DND-41 (cell line): ENCODE measurements around the gene SPSB1.
A peak's percentile ranks its signal among the peaks of the same experiment; 100 is the strongest.

Experiments used
- ATAC-seq: fragments of 200-7000 bp; cut with Tn5 transposase; 3 replicates; pipeline ENCODE4 v1.9.1; 2021; ENCODE audit warnings: low read depth; ENCODE audit not compliant: insufficient read depth
- DNase-seq: peaks from one replicate; pipeline ENCODE4 v3.0.0-alpha.2; 2020
- H2AFZ ChIP-seq: 2 replicates; pipeline ENCODE4 v1.6.0; 2012; ENCODE audit warnings: low read depth, low read length
- H3K27ac ChIP-seq: 2 replicates; pipeline ENCODE4 v1.5.1; 2012; ENCODE audit warnings: low read length, inconsistent platforms
- H3K27me3 ChIP-seq: fragments of 200-600 bp; sonication (generic); 2 replicates; pipeline ENCODE4 v1.6.0; 2012; ENCODE audit warnings: low read length, mild to moderate bottlenecking, inconsistent platforms; ENCODE audit not compliant: insufficient read depth, poor library complexity
- H3K36me3 ChIP-seq: 2 replicates; pipeline ENCODE4 v1.5.1; 2012; ENCODE audit warnings: low read length, inconsistent platforms; ENCODE audit not compliant: insufficient read depth
- H3K4me1 ChIP-seq: 2 replicates; pipeline ENCODE4 v1.5.1; 2012; ENCODE audit warnings: mild to moderate bottlenecking, low read length; ENCODE audit not compliant: insufficient read depth
- H3K4me2 ChIP-seq: 2 replicates; pipeline ENCODE4 v1.6.0; 2012; ENCODE audit warnings: mild to moderate bottlenecking, moderate library complexity, low read length, inconsistent platforms; ENCODE audit not compliant: insufficient read depth
- H3K4me3 ChIP-seq, 2 experiments: fragments of 200-600 bp in 1 of 2; shearing (Covaris generic) in 1 of 2; 2 replicates each; pipeline ENCODE4 v1.5.1; 2012 to 2016; ENCODE audit warnings: inconsistent platforms in 2 of 2, low read length in 2 of 2, mild to moderate bottlenecking in 2 of 2, low read depth in 1 of 2, moderate library complexity in 1 of 2
- H3K79me2 ChIP-seq: 2 replicates; pipeline ENCODE4 v1.6.0; 2012; ENCODE audit warnings: low read length, inconsistent platforms; ENCODE audit not compliant: insufficient read depth
- H3K9ac ChIP-seq: 2 replicates; pipeline ENCODE4 v1.6.0; 2012; ENCODE audit warnings: low read depth, mild to moderate bottlenecking, inconsistent platforms, low read length, moderate library complexity
- H3K9me3 ChIP-seq: 2 replicates; pipeline ENCODE4 v1.5.1; 2012; ENCODE audit warnings: low read length, moderate library complexity, mild to moderate bottlenecking, inconsistent platforms; ENCODE audit not compliant: insufficient read depth, severe bottlenecking
- H4K20me1 ChIP-seq: 2 replicates; pipeline ENCODE4 v1.6.0; 2012; ENCODE audit warnings: low read length; ENCODE audit not compliant: insufficient read depth
- CTCF ChIP-seq: IDR thresholded peaks from 2 replicates; pipeline ENCODE4 v1.5.1; 2012; ENCODE audit warnings: borderline replicate concordance, low read length, moderate library complexity, mild to moderate bottlenecking; ENCODE audit not compliant: poor library complexity, severe bottlenecking; ENCODE audit errors: extremely low read depth
- EZH2 ChIP-seq: IDR thresholded peaks from 3 replicates; pipeline ENCODE4 v1.6.1; 2012; ENCODE audit warnings: borderline replicate concordance, low read depth, mild to moderate bottlenecking, moderate library complexity, low read length, inconsistent platforms; ENCODE audit not compliant: severe bottlenecking

Gene SPSB1

GRCh38 chr1:9343269-9343668 lies 50.6 kb downstream of the SPSB1 start:
- Histone ChIP-seq H3K27ac (no peak overlapping the region), H2AFZ (no peak overlapping the region), H3K36me3 (peaks cover 29% of the 10 kb centered on the region; the same call in 1 of the 2 replicates), H3K27me3 (no peaks in the 10 kb centered on the region), H3K79me2 (peaks cover 100% of the 10 kb centered on the region), H3K4me2 (no peak overlapping the region), H3K9ac (no peak overlapping the region), H3K4me1 (no peaks in the 10 kb centered on the region), H4K20me1 (peaks cover 95% of the 10 kb centered on the region), H3K9me3 (no peaks in the 10 kb centered on the region), H3K4me3 (no peak overlapping the region)
- TF ChIP-seq CTCF (no peak), EZH2 (no peak)
- DNase-seq: no peak
- no peak for ATAC-seq

GRCh38 chr1:9344426-9345200 lies 51.9 kb downstream of the SPSB1 start:
- H3K79me2 ChIP-seq: peaks cover 100% of the 10 kb centered on the region
- TF ChIP-seq EZH2 (no peak), CTCF (no peak)
- DNase-seq: no peak
- H3K27ac ChIP-seq: peak overlapping the region; percentile 50
- H3K4me3 ChIP-seq: no peak overlapping the region
- H3K27me3 ChIP-seq: no peaks in the 10 kb centered on the region
- ATAC-seq: no peak
- no peak overlapping the region for H3K4me2 ChIP-seq
- H3K4me1 ChIP-seq: no peaks in the 10 kb centered on the region
- peaks cover 95% of the 10 kb centered on the region for H4K20me1 ChIP-seq
- H3K36me3 ChIP-seq: peaks cover 37% of the 10 kb centered on the region
- H3K9me3 ChIP-seq: no peaks in the 10 kb centered on the region
- H2AFZ ChIP-seq: no peak overlapping the region
- no peak overlapping the region for H3K9ac ChIP-seq

GRCh38 chr1:9345471-9345870 lies 52.8 kb downstream of the SPSB1 start:
- no peak for ATAC-seq
- no peaks in the 10 kb centered on the region for H3K4me1 ChIP-seq

More at GRCh38 chr1:9345471-9345870, 52.8 kb downstream of the SPSB1 start:
- Histone ChIP-seq H3K36me3 (peaks cover 44% of the 10 kb centered on the region), H3K4me3 (no peak overlapping the region), H3K27ac (0 out of 2 replicates have a peak overlapping the region, but pooled peaks have one; percentile 18), H3K9me3 (no peaks in the 10 kb centered on the region), H3K27me3 (no peaks in the 10 kb centered on the region), H2AFZ (no peak overlapping the region), H4K20me1 (peaks cover 95% of the 10 kb centered on the region), H3K4me2 (no peak overlapping the region), H3K79me2 (peaks cover 100% of the 10 kb centered on the region), H3K9ac (no peak overlapping the region)
- no peak for TF ChIP-seq CTCF
- TF ChIP-seq EZH2: no peak
- DNase-seq: no peak
